Measurements from ENCODE around the gene ADARB2. TPM values are rescaled to one million over a fixed set of nuclear protein-coding genes. Genes with fewer than 3 reads are reported as not detected.

The ADARB2 gene
- total and polyA plus RNA-seq, 2 experiments from 2014 or later: 0.13 to 0.48 TPM

DNA sequence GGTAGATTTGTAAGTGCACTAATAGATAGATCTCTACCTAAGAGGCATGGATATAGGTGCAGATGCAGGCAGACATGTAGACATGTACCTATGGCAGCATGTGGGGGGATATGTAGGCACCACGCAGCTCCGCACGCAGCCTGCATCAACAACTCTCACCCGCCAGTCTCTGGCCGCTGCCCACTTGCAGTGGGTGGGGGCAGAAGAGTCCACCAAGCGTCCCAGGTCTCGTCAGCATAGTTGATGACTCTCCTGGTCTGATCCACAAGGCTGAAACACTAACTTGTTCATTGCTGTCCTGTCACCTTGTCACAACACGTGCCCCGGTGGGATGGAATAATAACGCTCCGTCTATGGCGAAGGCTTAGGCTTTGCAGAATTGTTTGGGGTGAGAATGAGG lies 252.0 kb downstream of the ADARB2 start:
- H3K9me3 ChIP-seq (ENCODE audit: low read depth): no peaks in the 10 kb centered on the region
- no peak overlapping the region for H3K4me3 ChIP-seq
- no peak overlapping the region for H2AFZ ChIP-seq
- H3K4me1 ChIP-seq (ENCODE audit: insufficient read depth): no peaks in the 10 kb centered on the region
- H3K27ac ChIP-seq: no peak overlapping the region
- no peaks in the 10 kb centered on the region for H3K79me2 ChIP-seq
- no peak overlapping the region for H3K4me2 ChIP-seq
- H3K27me3 ChIP-seq: no peaks in the 10 kb centered on the region
- WGBS (ENCODE audit: low lambda C conversion rate, missing lambda C conversion rate): 96% methylated on average over 12 of the region's 12 CpGs
- no peaks in the 10 kb centered on the region for H3K9me2 ChIP-seq (replicated peaks; ENCODE audit: insufficient read depth)
- no peak for DNase-seq (ENCODE audit: low spot score)
- H4K20me1 ChIP-seq (ENCODE audit: insufficient read depth, poor library complexity, severe bottlenecking): no peaks in the 10 kb centered on the region
- H3K36me3 ChIP-seq (replicated peaks; ENCODE audit: insufficient read depth, low read depth): no peaks in the 10 kb centered on the region
- no peak for TF ChIP-seq EZH2 (IDR thresholded peaks at IDR 0.05; ENCODE audit: borderline replicate concordance)
- no peak for TF ChIP-seq EZH2phosphoT487 (IDR thresholded peaks at IDR 0.05; ENCODE audit: low read depth, severe bottlenecking, unreplicated experiment)
- TF ChIP-seq, protein P1, sequence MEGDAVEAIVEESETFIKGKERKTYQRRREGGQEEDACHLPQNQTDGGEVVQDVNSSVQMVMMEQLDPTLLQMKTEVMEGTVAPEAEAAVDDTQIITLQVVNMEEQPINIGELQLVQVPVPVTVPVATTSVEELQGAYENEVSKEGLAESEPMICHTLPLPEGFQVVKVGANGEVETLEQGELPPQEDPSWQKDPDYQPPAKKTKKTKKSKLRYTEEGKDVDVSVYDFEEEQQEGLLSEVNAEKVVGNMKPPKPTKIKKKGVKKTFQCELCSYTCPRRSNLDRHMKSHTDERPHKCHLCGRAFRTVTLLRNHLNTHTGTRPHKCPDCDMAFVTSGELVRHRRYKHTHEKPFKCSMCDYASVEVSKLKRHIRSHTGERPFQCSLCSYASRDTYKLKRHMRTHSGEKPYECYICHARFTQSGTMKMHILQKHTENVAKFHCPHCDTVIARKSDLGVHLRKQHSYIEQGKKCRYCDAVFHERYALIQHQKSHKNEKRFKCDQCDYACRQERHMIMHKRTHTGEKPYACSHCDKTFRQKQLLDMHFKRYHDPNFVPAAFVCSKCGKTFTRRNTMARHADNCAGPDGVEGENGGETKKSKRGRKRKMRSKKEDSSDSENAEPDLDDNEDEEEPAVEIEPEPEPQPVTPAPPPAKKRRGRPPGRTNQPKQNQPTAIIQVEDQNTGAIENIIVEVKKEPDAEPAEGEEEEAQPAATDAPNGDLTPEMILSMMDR (IDR thresholded peaks at IDR 0.05; ENCODE audit: poor library complexity): no peak

DNA sequence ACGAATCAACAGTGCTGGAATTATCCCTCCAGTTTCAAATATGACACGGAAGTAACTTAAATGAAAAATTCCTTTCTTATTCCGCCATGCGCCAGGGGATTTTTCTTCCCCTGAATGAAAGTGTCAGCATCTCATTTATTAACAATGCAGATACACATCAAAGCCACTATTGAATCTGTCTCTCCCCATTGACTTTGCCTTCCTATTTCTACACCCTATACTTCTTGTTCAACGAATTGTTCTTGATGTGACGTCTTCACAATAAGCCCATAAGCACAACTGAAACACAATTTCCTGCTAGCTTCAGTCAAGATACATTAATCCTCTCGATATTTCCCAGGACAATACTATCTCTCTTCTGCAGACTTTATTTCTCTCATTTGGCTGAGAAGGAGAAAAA lies 253.5 kb downstream of the ADARB2 start:
- TF ChIP-seq EZH2 (IDR thresholded peaks at IDR 0.05; ENCODE audit: borderline replicate concordance) (no peak), EZH2phosphoT487 (IDR thresholded peaks at IDR 0.05; ENCODE audit: low read depth, severe bottlenecking, unreplicated experiment) (no peak)
- TF ChIP-seq, protein P1 (IDR thresholded peaks at IDR 0.05; ENCODE audit: poor library complexity): no peak
- H3K27ac ChIP-seq: no peak overlapping the region
- no peaks in the 10 kb centered on the region for H3K9me2 ChIP-seq (replicated peaks; ENCODE audit: insufficient read depth)
- DNase-seq (ENCODE audit: low spot score): no peak
- H4K20me1 ChIP-seq (ENCODE audit: insufficient read depth, poor library complexity, severe bottlenecking): no peaks in the 10 kb centered on the region
- no peaks in the 10 kb centered on the region for H3K27me3 ChIP-seq
- no peak overlapping the region for H3K4me2 ChIP-seq
- no peaks in the 10 kb centered on the region for H3K79me2 ChIP-seq
- H3K36me3 ChIP-seq (replicated peaks; ENCODE audit: insufficient read depth, low read depth): no peaks in the 10 kb centered on the region
- no peaks in the 10 kb centered on the region for H3K9me3 ChIP-seq (ENCODE audit: low read depth)
- H3K4me3 ChIP-seq: no peak overlapping the region
- no peaks in the 10 kb centered on the region for H3K4me1 ChIP-seq (ENCODE audit: insufficient read depth)
- H2AFZ ChIP-seq: no peak overlapping the region
- 75% methylated on average over 7 of the region's 7 CpGs for WGBS (ENCODE audit: low lambda C conversion rate, missing lambda C conversion rate)

DNA sequence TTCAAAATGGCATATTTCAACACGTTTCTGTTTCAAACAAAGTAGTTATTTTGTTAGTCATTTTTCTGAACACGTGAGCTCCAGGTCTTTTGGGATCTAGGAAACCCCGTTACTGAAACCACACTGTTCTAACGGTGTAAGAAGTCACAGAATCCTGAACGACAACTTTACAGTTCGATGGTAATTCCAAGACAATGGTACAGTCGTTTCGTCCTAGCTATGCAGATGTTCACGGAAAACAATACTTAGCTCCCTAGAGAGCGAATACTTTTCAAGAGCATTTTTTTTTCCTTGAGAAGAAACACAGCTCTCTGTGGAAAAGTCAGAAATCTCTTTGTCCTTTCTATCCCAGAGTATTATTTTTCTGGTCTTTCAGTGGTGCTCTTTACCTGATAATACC lies 254.1 kb downstream of the ADARB2 start:
- H3K27me3 ChIP-seq: no peaks in the 10 kb centered on the region
- no peaks in the 10 kb centered on the region for H4K20me1 ChIP-seq (ENCODE audit: insufficient read depth, poor library complexity, severe bottlenecking)
- H3K27ac ChIP-seq: no peak overlapping the region
- no peak overlapping the region for H2AFZ ChIP-seq
- H3K79me2 ChIP-seq: no peaks in the 10 kb centered on the region
- no peaks in the 10 kb centered on the region for H3K9me3 ChIP-seq (ENCODE audit: low read depth)
- H3K9me2 ChIP-seq (replicated peaks; ENCODE audit: insufficient read depth): no peaks in the 10 kb centered on the region
- no peak overlapping the region for H3K4me3 ChIP-seq
- WGBS (ENCODE audit: low lambda C conversion rate, missing lambda C conversion rate): 57% methylated on average over 10 of the region's 10 CpGs
- H3K4me1 ChIP-seq (ENCODE audit: insufficient read depth): no peaks in the 10 kb centered on the region
- TF ChIP-seq EZH2 (IDR thresholded peaks at IDR 0.05; ENCODE audit: borderline replicate concordance): no peak
- TF ChIP-seq, protein P1 (IDR thresholded peaks at IDR 0.05; ENCODE audit: poor library complexity): no peak
- TF ChIP-seq EZH2phosphoT487 (IDR thresholded peaks at IDR 0.05; ENCODE audit: low read depth, severe bottlenecking, unreplicated experiment): no peak
- no peak overlapping the region for H3K4me2 ChIP-seq
- H3K36me3 ChIP-seq (replicated peaks; ENCODE audit: insufficient read depth, low read depth): no peaks in the 10 kb centered on the region
- DNase-seq (ENCODE audit: low spot score): no peak

DNA sequence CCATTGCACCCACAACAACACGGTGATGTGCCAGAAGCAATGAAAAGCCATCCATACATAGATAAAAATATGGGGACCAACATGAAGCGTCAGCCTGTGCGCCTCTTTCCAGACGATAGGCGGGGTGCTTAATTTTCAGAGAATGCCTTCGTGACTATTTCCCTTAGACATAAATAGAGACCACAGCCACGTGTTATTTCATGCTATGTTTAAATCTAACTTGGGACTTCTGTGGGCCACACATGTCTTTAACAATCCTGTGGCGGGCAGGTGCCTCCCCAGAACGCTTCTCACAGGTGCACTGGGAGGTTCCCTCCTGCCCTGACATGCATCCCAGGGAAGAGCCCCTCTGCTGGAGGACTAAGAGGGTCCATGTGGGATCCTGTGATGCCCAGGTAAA lies 259.7 kb downstream of the ADARB2 start:
- no peaks in the 10 kb centered on the region for H3K9me2 ChIP-seq (replicated peaks; ENCODE audit: insufficient read depth)
- no peaks in the 10 kb centered on the region for H3K27me3 ChIP-seq
- H3K4me3 ChIP-seq: no peak overlapping the region
- no peaks in the 10 kb centered on the region for H4K20me1 ChIP-seq (ENCODE audit: insufficient read depth, poor library complexity, severe bottlenecking)
- H2AFZ ChIP-seq: no peak overlapping the region
- H3K9me3 ChIP-seq (ENCODE audit: low read depth): no peaks in the 10 kb centered on the region
- no peak overlapping the region for H3K27ac ChIP-seq
- TF ChIP-seq EZH2phosphoT487 (IDR thresholded peaks at IDR 0.05; ENCODE audit: low read depth, severe bottlenecking, unreplicated experiment) (no peak), EZH2 (IDR thresholded peaks at IDR 0.05; ENCODE audit: borderline replicate concordance) (no peak)
- TF ChIP-seq, protein P1 (IDR thresholded peaks at IDR 0.05; ENCODE audit: poor library complexity): no peak
- 93% methylated on average over 9 of the region's 9 CpGs for WGBS (ENCODE audit: low lambda C conversion rate, missing lambda C conversion rate)
- H3K36me3 ChIP-seq (replicated peaks; ENCODE audit: insufficient read depth, low read depth): no peaks in the 10 kb centered on the region
- DNase-seq (ENCODE audit: low spot score): no peak
- H3K4me2 ChIP-seq: no peak overlapping the region
- no peaks in the 10 kb centered on the region for H3K4me1 ChIP-seq (ENCODE audit: insufficient read depth)
- H3K79me2 ChIP-seq: no peaks in the 10 kb centered on the region

Measured in hepatocyte (in vitro differentiated cells).